ENCODE data around the gene GAB3. TPM values are rescaled to one million over a fixed set of nuclear protein-coding genes. Genes with fewer than 3 reads are reported as not detected.

The GAB3 gene
- total RNA-seq, 1 experiment from 2014 or later = not detected

DNA sequence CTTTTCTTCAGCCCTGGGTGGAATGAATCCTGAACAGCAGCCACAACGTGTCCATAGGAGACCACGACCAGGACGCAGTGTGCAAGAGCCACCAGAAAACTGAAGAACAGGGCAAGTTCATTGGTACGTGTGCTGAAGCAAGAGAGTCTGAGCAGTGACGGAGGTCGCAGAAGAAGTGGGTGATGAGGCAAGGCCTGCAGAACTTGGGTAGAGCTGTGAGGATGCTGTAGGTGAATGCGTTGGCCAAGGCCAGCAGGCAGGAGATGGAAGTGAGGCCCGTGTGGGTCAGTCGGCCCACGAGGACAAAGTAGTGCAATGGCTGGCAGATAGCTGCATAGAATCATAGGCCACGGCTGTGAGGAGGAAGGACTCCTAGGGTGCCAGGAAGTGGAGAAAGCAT is 91.9 kb downstream of the GAB3 start:
- Histone ChIP-seq H3K4me1 (no peaks in the 10 kb centered on the region), H3K36me3 (ENCODE audit: control insufficient read depth, insufficient read depth, low read length) (no peaks in the 10 kb centered on the region), H3K4me3 (ENCODE audit: low read depth, low read length) (no peak overlapping the region), H3K27me3 (replicated peaks; ENCODE audit: control insufficient read depth, insufficient read depth, low read length) (no peaks in the 10 kb centered on the region), H3K9me3 (no peaks in the 10 kb centered on the region)
- intact Hi-C loops (cut with micrococcal nuclease; ENCODE audit: unreplicated experiment) = no loop called here
- Mint-ChIP-seq H3K27me3 (ENCODE audit: insufficient read depth, unreplicated experiment) (peaks cover 10% of the 10 kb centered on the region), H3K4me3 (ENCODE audit: unreplicated experiment) (no peak overlapping the region), H3K9me3 (ENCODE audit: unreplicated experiment) (peaks cover 15% of the 10 kb centered on the region), H3K4me1 (ENCODE audit: low read depth, unreplicated experiment) (no peaks in the 10 kb centered on the region), H3K36me3 (ENCODE audit: insufficient read depth, unreplicated experiment) (no peaks in the 10 kb centered on the region), H3K27ac (ENCODE audit: unreplicated experiment) (no peak overlapping the region)
- BruUV-seq (replicated peaks) = no TSS peak
- ChIA-PET CTCF (no interaction called here), POLR2A (no interaction called here)
- TF ChIP-seq, protein P1, sequence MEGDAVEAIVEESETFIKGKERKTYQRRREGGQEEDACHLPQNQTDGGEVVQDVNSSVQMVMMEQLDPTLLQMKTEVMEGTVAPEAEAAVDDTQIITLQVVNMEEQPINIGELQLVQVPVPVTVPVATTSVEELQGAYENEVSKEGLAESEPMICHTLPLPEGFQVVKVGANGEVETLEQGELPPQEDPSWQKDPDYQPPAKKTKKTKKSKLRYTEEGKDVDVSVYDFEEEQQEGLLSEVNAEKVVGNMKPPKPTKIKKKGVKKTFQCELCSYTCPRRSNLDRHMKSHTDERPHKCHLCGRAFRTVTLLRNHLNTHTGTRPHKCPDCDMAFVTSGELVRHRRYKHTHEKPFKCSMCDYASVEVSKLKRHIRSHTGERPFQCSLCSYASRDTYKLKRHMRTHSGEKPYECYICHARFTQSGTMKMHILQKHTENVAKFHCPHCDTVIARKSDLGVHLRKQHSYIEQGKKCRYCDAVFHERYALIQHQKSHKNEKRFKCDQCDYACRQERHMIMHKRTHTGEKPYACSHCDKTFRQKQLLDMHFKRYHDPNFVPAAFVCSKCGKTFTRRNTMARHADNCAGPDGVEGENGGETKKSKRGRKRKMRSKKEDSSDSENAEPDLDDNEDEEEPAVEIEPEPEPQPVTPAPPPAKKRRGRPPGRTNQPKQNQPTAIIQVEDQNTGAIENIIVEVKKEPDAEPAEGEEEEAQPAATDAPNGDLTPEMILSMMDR (IDR thresholded peaks at IDR 0.05; ENCODE audit: insufficient read depth in 1 of 2, low read depth in 1 of 2, low read length in 1 of 2, severe bottlenecking in 1 of 2, unreplicated experiment in 1 of 2) = no peak
- DNase-seq = no peak

- POLR2A ChIA-PET = no interaction called here
- intact Hi-C loops (cut with micrococcal nuclease; ENCODE audit: unreplicated experiment) = no loop called here
- Histone ChIP-seq H3K9me3 (no peaks in the 10 kb centered on the region), H3K36me3 (ENCODE audit: control insufficient read depth, insufficient read depth, low read length) (no peaks in the 10 kb centered on the region), H3K4me3 (ENCODE audit: low read depth, low read length) (no peak overlapping the region), H3K4me1 (no peaks in the 10 kb centered on the region), H3K27me3 (replicated peaks; ENCODE audit: control insufficient read depth, insufficient read depth, low read length) (no peaks in the 10 kb centered on the region)
- H3K4me3 Mint-ChIP-seq (ENCODE audit: unreplicated experiment) = no peak overlapping the region
- no peak overlapping the region for H3K27ac Mint-ChIP-seq (ENCODE audit: unreplicated experiment)
- H3K36me3 Mint-ChIP-seq (ENCODE audit: insufficient read depth, unreplicated experiment) = no peaks in the 10 kb centered on the region
- H3K27me3 Mint-ChIP-seq (ENCODE audit: insufficient read depth, unreplicated experiment) = peaks cover 10% of the 10 kb centered on the region
- TF ChIP-seq, protein P1 (IDR thresholded peaks at IDR 0.05; ENCODE audit: insufficient read depth in 1 of 2, low read depth in 1 of 2, low read length in 1 of 2, severe bottlenecking in 1 of 2, unreplicated experiment in 1 of 2) = no peak
- H3K9me3 Mint-ChIP-seq (ENCODE audit: unreplicated experiment) = peaks cover 10% of the 10 kb centered on the region
- no TSS peak for BruUV-seq (replicated peaks)
- H3K4me1 Mint-ChIP-seq (ENCODE audit: low read depth, unreplicated experiment) = no peaks in the 10 kb centered on the region
- CTCF ChIA-PET = no interaction called here
- no peak for DNase-seq
Measured at GRCh38 chrX:154658187-154658586, 92.7 kb downstream of the GAB3 start.

GRCh38 chrX:154657226-154657805 is 93.6 kb downstream of the GAB3 start:
- intact Hi-C loops (cut with micrococcal nuclease; ENCODE audit: unreplicated experiment) = no loop called here
- ChIA-PET CTCF (no interaction called here), POLR2A (no interaction called here)
- H3K4me1 Mint-ChIP-seq (ENCODE audit: low read depth, unreplicated experiment) = no peaks in the 10 kb centered on the region
- no peaks in the 10 kb centered on the region for H3K27me3 ChIP-seq (replicated peaks; ENCODE audit: control insufficient read depth, insufficient read depth, low read length)
- no peak overlapping the region for H3K4me3 Mint-ChIP-seq (ENCODE audit: unreplicated experiment)
- no TSS peak for BruUV-seq (replicated peaks)
- H3K27me3 Mint-ChIP-seq (ENCODE audit: insufficient read depth, unreplicated experiment) = peaks cover 10% of the 10 kb centered on the region
- H3K4me1 ChIP-seq = no peaks in the 10 kb centered on the region
- no peak overlapping the region for H3K27ac Mint-ChIP-seq (ENCODE audit: unreplicated experiment)
- no peaks in the 10 kb centered on the region for H3K36me3 Mint-ChIP-seq (ENCODE audit: insufficient read depth, unreplicated experiment)
- H3K36me3 ChIP-seq (ENCODE audit: control insufficient read depth, insufficient read depth, low read length) = no peaks in the 10 kb centered on the region
- TF ChIP-seq, protein P1 (IDR thresholded peaks at IDR 0.05; ENCODE audit: insufficient read depth in 1 of 2, low read depth in 1 of 2, low read length in 1 of 2, severe bottlenecking in 1 of 2, unreplicated experiment in 1 of 2) = no peak
- no peak overlapping the region for H3K4me3 ChIP-seq (ENCODE audit: low read depth, low read length)
- DNase-seq = no peak
- no peaks in the 10 kb centered on the region for H3K9me3 ChIP-seq
- H3K9me3 Mint-ChIP-seq (ENCODE audit: unreplicated experiment) = peaks cover 10% of the 10 kb centered on the region

All from Caco-2 (cell line).